Measurements from ENCODE around the gene ATCAY.
"Not testable (repeated sequence)": the region's sequence is repeated elsewhere in the genome, so short reads cannot be mapped to it uniquely, and the experiment has no call there.

The ATCAY gene

DNA sequence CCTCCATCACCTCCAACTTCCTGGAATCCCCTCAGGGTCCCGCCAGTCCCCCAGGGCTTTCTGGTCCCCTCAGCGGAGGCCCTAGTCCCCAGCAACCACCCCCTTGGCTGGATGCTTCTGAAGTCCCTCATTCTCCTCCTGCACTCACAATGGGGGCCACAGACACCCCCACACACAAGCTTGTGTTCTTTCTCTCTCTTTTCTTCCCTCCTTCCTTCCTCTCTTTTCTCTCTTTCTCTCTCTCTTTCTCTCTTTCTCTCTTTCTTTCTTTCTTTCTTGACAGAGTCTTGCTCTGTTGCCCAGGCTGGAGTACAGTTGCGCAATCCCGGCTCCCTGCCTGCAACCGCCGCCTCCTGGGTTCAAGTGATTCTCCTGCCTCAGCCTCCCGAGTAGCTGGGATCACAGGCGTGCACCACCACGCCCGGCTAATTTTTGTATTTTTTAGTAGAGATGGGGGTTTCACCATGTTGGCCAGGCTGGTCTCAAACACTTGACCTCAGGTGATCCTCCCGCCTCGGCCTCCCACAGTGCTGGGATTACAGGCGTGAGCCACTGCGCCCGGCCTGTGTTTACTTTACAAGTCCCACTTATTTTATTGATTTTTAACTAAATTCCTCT is 66.9 kb downstream of the ATCAY start:
- not testable (repeated sequence) for DNase-seq (ENCODE audit: low read depth, low spot score)

DNA sequence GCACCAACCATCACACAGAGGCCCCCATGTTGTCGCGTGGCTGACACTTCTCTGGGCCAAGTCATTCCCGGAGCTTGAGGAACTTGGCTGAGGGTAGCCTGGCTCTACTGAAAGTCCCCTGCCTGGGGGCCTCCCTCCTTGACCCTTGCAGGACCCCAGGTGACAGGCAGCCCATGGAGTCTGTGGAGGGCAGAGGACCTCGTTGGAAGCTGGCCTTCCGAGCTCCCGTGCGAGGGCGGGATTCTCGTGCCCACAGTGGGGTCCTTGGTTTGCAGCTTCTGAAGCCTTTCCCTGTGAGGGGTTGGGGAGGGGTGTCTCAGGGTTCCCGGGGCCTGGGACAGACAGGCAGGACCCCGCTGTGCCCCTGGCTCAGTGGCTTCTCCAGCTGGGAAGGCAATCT is 68.8 kb downstream of the ATCAY start:
- no peak for DNase-seq (ENCODE audit: low read depth, low spot score)

DNA sequence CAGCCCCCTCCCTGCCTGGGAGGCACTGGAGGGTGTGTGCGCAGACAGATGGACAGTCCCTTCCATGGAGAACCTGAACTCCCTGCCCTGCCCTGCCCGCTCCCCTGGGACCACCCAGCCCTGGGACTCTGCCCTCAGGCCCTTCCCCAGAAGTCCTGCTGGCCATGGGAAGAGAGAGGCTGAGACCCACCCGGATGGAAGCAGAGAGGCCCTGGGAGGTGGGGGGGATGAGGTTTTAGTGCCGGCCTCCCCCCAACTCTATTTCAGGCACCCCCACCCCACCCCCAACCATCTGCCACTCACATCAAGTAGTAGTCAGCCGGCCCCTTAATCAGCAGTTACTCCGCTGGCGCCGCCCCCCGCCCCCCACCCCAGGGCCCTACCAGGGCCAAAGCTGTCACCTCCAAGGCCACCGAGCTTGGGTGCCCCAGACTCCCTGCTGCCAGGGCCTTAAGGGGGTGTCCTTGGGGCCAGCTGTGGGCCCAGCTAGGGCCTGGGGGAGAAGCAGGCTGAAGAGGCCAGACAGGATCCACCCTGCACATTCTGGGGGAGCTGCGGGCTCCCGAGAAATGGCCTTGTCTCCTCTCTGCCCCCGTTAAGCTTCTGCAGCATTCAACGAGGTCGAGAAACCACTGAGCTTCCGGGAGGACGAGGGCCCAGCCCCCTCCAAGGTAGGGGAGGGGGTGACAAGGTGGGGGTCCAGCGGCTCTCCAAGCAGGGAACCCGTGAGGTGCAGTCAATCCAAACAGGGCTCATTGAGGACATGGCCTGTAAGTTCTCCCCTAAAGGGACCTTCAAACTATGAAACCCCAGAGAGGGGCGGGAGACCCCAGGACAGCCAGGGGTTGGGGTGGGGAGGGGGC is 69.7 kb downstream of the ATCAY start:
- DNase-seq (ENCODE audit: low read depth, low spot score), result no peak

DNA sequence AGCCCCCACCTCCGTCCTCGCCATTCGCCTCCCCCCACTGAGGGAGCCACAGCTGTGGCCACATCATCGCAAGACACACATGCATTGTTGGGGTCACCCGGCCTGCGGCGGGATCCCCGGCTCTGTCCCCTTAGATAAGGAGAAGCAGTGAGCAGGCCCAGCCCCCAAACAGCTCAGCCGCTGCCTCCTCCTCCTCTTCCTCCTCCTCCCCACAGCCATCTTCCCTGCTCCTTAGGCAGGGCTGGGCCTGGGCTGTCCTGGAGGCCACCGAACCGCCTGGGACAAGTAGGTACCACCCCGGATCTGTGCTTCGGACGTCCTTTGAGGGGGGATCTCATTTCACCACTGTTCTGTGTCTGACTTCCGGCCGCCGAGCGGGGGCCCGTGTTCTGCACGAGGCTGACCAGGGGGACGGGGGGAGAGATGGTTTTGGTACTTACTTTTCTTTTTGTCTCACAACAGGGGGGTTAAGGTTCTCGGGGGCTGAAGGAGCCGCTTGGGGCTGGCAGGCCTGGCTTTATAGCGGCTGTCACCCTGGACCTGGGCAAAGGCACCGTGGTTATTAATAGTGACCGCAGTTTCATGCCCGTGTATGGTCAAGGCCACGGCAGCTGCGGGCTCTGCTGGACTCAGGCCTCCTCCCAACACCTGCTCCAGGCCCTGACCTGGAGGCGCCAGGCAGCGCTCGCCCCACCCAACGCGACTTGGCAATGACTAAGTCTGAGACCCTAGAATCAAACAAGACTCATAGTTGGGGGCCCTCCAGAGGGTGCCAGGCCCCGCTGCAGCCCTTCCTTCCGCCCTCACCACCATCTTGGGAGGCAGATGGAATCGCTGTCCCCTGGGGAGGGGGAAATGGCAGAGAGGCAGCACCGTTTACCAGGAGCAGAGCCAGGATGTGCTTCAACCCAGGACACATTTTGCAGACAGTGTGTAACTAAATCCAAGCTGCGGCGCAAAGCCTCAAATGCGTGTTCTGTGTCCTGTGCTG is 70.7 kb downstream of the ATCAY start:
- DNase-seq (ENCODE audit: low read depth, low spot score), result no peak

DNA sequence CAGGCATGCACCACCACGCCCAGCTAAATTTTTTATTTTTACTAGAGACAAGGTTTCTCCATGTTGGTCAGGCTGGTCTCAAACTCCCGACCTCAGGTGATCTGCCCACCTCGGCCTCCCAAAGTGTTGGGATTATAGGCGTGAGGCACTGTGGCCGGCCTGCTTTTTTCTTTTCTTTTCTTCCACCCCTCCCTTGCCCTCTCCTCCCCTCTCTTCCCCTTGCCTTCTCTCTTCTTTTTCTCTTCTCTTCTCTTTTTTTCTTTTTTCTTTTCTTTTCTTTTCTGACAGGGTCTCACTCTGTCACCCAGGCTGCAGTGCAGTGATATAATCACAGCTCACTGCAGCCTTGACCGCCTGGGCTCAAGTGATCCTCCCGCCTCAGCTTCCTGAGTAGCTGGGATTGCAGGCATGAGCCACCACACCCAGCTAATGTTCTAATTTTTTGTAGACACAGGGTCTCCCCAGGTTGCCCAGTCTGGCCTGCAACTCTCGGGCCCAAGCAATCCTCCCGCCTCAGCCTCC is 72.3 kb downstream of the ATCAY start:
- DNase-seq (ENCODE audit: low read depth, low spot score), result not testable (repeated sequence)

DNA sequence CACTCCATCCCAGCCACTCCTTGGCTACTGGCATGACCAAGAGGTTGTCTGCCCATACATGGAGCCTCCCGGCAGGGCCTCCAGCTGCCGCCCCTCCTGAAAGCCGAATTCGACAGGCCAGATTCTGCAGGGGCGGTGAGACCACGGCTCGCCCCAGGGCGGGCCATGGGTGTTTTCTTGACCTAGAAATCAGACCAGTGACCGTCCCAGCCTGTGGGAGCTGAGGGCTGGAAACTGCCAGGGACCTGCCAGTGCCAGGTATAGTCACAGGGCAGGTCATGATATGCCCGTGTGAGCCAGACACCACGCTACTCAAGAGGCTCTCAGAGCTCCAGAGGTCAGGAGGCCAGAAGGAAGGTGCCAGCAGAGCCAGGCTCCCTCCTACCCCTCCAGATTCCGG is 73.6 kb downstream of the ATCAY start:
- DNase-seq (ENCODE audit: low read depth, low spot score), result no peak

DNA sequence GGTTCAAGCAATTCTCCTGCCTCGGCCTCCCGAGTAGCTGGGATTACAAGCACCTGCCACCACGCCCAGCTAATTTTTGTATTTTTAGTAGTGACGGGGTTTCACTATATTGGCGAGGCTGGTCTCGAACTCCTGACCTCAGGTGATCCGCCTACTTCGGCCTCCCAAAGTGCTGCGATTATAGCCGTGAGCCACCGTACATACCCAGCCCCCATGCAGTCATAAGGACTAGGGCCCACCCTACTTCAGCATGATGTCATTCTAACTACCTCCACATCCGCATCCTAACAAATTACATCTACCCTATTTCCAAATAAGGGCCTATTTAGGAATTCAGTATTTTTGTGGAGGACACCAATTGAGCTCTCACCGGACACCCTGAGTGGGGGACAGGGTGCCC is 74.8 kb downstream of the ATCAY start:
- not testable (repeated sequence) for DNase-seq (ENCODE audit: low read depth, low spot score)

DNA sequence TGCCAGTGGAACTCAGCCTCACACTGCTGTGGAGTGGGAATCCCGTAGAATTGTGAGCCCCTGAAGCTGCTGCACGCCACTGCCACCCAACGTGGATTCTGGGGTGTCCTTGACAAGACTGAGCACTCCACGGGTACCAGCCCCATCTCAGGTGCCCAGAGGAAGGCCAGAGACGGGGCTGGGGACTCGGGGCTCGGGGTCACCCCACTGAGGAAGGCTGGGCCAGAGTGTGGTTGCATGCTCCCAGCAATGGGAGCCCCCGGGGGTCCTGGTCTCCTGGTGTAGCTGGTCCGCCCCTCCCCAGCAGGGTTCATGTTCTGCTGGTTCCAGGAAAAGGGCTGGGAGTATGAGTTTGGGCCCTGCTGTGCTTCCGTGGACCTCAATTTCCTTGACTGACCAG is 75.2 kb downstream of the ATCAY start:
- DNase-seq (ENCODE audit: low read depth, low spot score), result no peak

DNA sequence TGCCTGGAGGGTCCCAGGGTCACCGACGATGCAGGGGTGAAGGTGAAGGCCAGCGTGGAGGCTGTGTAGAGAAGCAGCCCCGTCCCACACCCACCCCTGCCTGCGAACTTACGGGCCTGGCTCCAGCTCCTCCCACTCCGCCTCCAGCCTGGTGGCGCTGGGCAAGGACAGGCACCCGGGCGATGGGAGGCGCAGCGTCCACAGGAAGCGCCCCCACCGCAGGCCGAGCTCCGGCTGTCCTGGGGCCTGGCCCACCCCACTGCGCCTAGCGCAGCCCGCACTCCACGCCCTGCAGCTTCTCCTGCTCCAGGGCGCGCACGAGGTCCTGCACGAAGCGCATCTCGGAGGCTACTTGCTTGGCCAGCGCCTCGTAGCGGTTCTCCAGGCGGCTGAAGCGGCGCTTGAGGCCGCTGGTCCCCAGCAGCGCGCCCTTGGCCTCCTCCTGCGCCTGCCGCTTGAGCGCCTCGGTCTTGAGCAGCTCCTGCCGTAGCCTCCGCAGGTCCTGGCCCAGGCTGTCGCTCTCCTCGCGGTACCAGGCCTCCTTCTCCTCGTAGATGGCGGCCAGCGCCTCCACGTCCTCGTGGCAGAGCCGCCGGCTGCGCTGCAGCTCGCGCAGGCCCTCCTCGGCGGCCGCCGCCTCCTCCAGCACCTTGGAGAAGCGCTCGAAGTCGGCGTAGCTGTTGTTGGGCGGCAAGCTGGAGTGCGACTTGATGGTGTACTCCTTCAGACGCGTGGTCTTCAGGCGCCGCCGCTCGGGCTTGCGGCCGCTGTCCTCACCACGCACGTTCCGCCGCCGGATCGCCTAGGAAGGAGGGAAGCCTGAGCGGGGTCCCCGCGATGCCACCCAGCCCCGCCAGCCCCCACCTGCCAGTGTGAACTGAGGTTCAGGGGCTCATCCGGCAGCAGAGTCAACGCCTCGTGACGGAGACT is 78.6 kb downstream of the ATCAY start:
- DNase-seq (ENCODE audit: low read depth, low spot score), result no peak

DNA sequence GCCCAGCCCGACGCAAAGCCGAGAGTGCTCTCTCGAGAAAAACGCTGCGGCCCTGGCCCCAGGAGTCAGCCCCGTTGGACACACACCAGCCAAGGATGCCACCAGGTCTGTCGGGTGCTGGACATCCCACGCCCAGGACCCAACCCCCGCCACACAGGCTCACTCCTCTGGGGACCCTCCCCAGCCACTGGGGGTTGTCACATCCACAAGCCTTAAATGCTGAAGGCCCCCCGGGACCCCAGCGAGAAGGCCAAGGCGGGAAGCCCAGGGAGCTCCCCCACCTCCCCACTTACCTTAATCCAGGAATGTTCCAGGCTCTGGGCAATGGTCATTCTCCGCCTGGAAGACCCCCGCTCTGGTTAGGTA is 79.3 kb downstream of the ATCAY start:
- DNase-seq (ENCODE audit: low read depth, low spot score), result no peak

DNA sequence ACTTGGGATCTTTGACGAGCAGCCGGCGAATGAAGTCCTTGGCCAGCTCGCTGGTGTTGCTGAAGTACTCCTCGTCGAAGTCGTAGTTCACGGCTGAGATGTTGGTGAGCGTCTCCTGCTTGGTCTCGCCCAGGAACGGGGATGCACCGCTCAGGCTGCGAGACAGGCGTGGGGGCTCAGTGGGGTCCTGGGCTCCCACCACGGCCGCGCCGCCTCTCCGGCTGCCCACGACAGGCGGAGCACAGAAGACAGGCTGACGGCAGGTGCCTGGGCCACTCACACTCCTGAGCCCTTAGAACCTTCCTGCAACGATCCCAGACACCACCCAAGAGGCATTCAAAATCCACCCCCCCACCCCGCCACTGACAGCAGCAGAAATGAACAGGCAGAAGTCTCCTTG is 80.5 kb downstream of the ATCAY start:
- DNase-seq (ENCODE audit: low read depth, low spot score), result no peak

DNA sequence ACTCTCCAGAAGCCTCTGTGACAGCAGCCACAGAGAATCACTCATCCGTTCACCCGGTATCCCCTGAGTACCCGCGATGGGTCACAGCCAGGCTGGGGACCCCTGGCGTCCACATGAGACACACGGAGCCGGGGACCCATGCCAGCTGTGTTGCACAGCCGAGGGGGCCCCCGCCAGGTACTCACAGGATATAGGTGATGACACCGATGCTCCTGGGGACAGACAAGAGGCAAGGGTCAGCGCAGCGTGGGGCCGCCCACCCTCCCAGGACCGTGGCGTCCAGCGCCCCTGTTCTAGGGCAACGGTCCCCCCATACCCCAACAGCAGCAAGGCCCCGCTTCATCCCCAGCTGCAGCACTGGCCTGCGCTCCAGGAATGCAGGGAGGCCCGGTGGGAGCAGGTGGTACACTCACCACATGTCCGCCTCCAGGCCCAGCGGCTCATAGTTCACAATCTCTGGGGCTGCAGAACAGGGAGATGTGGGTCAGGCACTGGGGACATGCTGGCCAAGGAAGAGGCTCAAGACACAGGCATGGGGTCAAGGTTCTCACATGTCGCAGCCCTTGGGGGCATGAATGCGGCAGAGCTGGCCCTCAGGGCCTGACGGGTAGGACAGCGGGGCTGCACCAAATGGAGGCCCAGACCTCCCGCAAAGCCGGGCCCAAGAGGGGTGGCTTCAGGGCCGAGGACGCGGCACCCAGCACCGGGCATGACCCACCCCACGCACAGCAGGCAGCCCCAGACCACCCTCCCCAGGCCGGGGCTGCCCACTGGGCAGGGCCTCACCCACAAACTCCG is 83.2 kb downstream of the ATCAY start:
- peak; percentile 15 for DNase-seq (ENCODE audit: low read depth, low spot score)

DNA sequence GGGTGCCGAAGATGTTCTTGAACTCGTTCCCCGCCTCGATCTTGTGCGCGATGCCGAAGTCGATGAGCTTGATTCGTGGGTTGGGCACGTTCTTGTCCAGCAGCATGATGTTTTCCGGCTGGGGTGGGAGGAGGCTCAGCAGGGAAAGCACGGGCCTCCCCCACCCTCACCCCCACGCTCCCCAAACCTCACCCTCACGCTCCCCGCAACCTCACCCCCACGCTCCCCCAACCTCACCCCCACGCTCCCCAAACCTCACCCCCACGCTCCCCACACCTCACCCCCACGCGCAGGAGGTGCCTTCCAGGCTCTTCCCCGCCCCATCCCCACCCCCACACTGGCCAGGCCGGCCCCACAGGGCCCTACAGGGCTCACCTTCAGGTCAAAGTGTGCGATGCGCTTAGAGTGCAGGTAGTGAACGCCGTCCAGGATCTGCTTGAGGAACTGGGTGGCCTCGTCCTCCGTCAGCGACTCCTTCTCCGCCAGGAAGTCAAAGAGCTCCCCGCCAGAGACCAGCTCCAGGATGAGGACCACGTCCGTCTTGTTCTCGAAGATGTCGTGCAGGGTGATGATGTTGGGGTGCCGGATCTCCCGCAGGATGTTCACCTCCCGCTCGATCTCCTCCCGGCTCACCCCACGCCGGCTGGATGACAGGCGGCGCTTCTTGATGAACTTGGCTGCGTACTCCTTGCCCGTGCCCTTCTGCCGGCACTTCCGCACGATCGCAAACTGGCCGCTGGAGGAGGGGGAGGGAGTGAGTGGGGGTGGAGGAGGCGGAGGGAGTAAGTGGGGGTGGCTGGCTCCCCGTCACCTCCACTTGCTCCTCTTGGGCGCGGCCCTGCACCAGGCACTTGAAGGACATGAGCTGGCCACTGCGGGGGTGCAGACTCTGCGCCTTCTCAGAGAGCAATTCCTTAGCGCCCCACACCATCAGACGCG is 84.0 kb downstream of the ATCAY start:
- peak; percentile 10 for DNase-seq (ENCODE audit: low read depth, low spot score)

DNA sequence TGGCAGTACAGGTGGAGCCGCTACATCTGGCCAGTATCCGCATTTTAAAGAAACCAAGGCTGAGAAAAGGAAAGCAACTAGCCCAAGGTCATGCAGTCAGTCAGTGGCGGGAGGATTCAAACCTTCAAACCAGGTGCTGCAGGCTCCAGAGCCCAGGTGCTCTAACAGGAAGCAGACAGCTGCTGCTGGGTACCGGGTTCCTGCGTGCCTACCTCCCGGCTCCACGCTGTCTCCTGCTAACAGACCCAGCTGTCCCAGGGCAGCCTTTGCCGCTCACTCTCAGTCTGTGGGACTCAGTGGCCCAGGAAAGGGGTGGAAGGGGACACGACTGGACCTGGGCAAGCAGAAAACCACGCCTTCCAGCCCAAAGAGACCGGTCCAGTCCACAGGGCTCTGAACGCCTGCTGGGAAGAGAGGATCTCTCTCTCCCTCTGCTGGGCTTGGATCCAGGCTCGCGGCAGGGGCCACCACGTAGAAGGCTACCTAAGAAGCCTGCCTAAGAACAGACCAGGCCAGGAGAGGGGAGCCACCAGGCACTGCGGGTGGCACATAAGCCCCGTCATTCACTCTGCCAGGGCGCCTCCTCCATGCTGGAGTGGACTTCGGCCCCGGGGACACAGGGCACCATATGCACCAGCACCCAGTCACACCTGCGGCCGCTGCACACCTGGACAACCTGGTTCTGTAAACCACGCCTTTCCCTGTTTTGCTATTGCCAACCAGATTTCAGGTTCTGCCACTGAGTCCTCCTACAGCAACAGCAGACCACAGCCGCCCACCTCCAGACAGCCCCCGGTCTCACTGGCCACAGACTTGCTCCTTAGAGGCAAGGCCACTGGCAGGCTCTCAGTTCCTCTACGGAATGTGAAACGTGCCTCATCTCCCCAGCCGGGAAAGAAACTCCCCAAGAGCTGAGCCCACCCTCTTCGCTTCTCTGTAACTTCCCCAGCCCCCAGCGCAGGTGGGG is 85.8 kb downstream of the ATCAY start:
- DNase-seq (ENCODE audit: low read depth, low spot score), result peak; percentile 27

DNA sequence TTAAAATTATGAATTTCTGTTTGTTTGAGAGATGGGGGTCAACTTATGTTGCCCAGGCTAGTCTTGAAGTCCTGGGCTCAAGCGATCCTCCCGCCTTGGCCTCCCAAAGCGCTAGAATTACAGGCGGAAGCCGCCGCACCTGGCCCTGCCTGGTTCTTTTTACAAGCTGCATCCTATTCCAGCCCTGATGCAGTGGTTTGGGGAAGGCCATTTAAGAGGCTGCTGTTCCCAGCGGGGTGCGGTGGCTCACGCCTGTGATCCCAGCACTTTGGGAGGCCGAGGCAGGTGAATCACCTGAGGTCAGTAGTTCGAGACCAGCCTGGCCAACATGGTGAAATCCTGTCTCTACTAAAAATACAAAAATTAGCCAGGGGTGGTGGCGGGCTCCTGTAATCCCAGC is 87.5 kb downstream of the ATCAY start:
- peak; percentile 22 for DNase-seq (ENCODE audit: low read depth, low spot score)

DNA sequence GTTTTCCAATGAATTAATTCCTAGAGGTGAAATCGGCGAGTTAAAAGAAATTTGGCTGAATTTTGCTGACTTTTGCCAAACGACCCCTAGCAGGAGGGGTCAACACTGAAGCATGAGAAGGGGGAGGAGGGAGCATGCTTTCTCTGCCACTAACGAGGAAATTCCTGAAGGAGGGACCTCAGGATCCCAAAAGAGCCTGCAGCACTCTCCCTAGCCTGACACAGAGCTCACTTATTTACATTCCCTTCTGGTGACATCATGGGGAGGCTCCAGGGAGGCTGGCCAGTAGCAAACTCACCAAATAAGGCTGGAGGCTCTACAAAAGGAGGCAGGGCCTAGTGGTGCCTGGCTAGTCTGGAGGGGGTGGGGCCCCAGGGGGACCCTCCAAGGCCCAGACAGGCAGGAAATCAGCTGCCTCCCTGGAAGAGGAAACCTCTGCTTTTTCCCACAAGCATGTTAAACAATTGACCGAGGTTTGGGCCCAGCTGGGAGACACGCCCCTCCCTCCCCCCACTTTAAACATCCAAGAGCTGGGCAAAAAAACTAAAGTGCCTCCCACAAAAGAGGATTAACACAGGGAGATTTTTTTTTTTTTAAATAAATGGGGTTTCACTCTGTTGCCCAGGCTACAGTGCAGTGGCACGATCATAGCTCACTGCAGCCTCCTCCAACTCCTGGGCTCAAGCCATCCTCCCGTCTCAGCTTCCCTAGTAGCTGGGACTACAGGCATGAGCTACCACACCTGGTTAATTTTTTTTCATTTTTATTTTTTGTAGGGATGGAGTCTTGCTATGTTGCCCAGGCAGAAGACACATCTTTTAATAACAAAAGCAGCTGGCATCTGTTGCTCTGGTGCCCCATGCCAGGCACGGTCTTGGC is 88.3 kb downstream of the ATCAY start:
- peak; percentile 100 for DNase-seq (ENCODE audit: low read depth, low spot score)
